Measurements from ENCODE around the gene SPDYE11. TPM values are rescaled to one million over a fixed set of nuclear protein-coding genes. Genes with fewer than 3 reads are reported as not detected.
"Not testable (repeated sequence)": the region's sequence is repeated elsewhere in the genome, so short reads cannot be mapped to it uniquely, and the experiment has no call there.

The SPDYE11 gene
- total and polyA plus RNA-seq, 2 of the 4 experiments (the other 2 are of a cell fraction): not detected

GRCh38 chr7:72997887-72998468, 59.7 kb downstream of the SPDYE11 start:
- TSS peak; percentile 28 for BruUV-seq (replicated peaks)
- dilution Hi-C loops (cut with HindIII; ENCODE audit: low sequenced_read_pairs, unreplicated experiment); H4K8ac ChIP-seq (ENCODE audit: low read depth in 2 of 2, low read length in 2 of 2): not testable (repeated sequence)

More at GRCh38 chr7:72997887-72998468, 59.7 kb downstream of the SPDYE11 start:
- H3K36me3 ChIP-seq (ENCODE audit: control insufficient read depth, insufficient read depth, low read length); H3K9me1 ChIP-seq (ENCODE audit: insufficient read depth, low read length); intact Hi-C loops (cut with micrococcal nuclease); H3K23ac ChIP-seq (ENCODE audit: low read depth, low read length); H3K27ac ChIP-seq (ENCODE audit: insufficient read depth, low read length); H2BK15ac ChIP-seq (ENCODE audit: low read depth, low read length); H3K14ac ChIP-seq (replicated peaks; ENCODE audit: low read depth, low read length); CTCF ChIA-PET; H2BK120ac ChIP-seq (ENCODE audit: low read depth, low read length); H3K4ac ChIP-seq (ENCODE audit: low read depth, low read length); H3K9me3 ChIP-seq (ENCODE audit: control insufficient read depth, insufficient read depth, low read length); H3K9ac ChIP-seq (ENCODE audit: low read depth, low read length); H3K4me1 ChIP-seq (ENCODE audit: control insufficient read depth, insufficient read depth, low read length); H2AK5ac ChIP-seq (ENCODE audit: low read depth, low read length); H2AK9ac ChIP-seq (replicated peaks; ENCODE audit: low read depth, low read length, poor library complexity); H2BK20ac ChIP-seq (ENCODE audit: low read depth, low read length); H3K4me2 ChIP-seq (ENCODE audit: low read depth, low read length); H3K4me3 ChIP-seq (ENCODE audit: insufficient read depth, low read depth, low read length); H3K27me3 ChIP-seq (ENCODE audit: control insufficient read depth, insufficient read depth, low read length); H2BK5ac ChIP-seq (ENCODE audit: low read depth, low read length, poor library complexity, severe bottlenecking); H2AFZ ChIP-seq (replicated peaks; ENCODE audit: low read length, poor library complexity); DNase-seq; H4K91ac ChIP-seq (ENCODE audit: insufficient read depth, low read depth, low read length); H4K5ac ChIP-seq (ENCODE audit: low read depth, low read length); H3K56ac ChIP-seq (ENCODE audit: extremely low read depth, insufficient read depth, low read length); POLR2A ChIA-PET (ENCODE audit: unreplicated experiment); H4K20me1 ChIP-seq (ENCODE audit: insufficient read depth, low read length); H3K79me1 ChIP-seq (ENCODE audit: low read depth in 1 of 2, low read length in 2 of 2); ATAC-seq (ENCODE audit: low read depth); in situ Hi-C loops (cut with MboI; ENCODE audit: low sequenced_read_pairs); H3K18ac ChIP-seq (ENCODE audit: low read depth, low read length): not testable (repeated sequence)
- WGBS, 2 experiments (ENCODE audit: extremely low coverage in 2 of 2, insufficient read length in 1 of 2): no CpG with 5 or more reads among the region's 11 CpGs

Small RNA genes within 50 kb of the gene (microRNA-seq; reads per million reads assigned to microRNA genes)
- gene RF00019 (ENCODE audit: insufficient read depth, insufficient read length): not detected

Small RNA genes within 50 kb of the gene (small RNA-seq; reads per million reads assigned to genes)
- 0 reads per million in 5 experiments for gene RF00019

Other genes with a start within 250 kb of the SPDYE11 start
- 1.7 and 1.8 TPM in 2 replicates for gene TYW1B, start 229.7 kb downstream of the SPDYE11 start, total RNA-seq (2012; rRNA removed)
- gene TYW1B, start 229.7 kb downstream of the SPDYE11 start, polyA plus RNA-seq (2012; rRNA removed): 0.73 and 1.0 TPM in 2 replicates
- 1.8 and 2.2 TPM in 2 replicates for gene POM121, start 132.8 kb downstream of the SPDYE11 start, total RNA-seq (2012; rRNA removed)
- gene POM121, start 132.8 kb downstream of the SPDYE11 start, polyA plus RNA-seq (2012; rRNA removed): 14.4 and 15.5 TPM in 2 replicates
- not detected in 2 replicates for gene TRIM74, start 88.4 kb downstream of the SPDYE11 start, total RNA-seq (2012; rRNA removed)
- 0.11 and 0.17 TPM in 2 replicates for gene TRIM74, start 88.4 kb downstream of the SPDYE11 start, polyA plus RNA-seq (2012; rRNA removed)
- not detected in 2 replicates for gene SPDYE8, start 28.1 kb downstream of the SPDYE11 start, total RNA-seq (2012; rRNA removed)
- not detected in 2 replicates for gene SPDYE8, start 28.1 kb downstream of the SPDYE11 start, polyA plus RNA-seq (2012; rRNA removed)
- not detected in 2 replicates for gene SPDYE9, start 28.1 kb upstream of the SPDYE11 start, total RNA-seq (2012; rRNA removed)
- gene SPDYE9, start 28.1 kb upstream of the SPDYE11 start, polyA plus RNA-seq (2012; rRNA removed): not detected in 2 replicates